HEK293 (cell line): ENCODE results near the gene EMP3.

Experiments
- MZF1 ChIP-seq: fragments of 450-650 bp; formaldehyde crosslinking; IDR thresholded peaks from 2 replicates; pipeline ENCODE4 v1.5.1; 2017; ENCODE audit warnings: missing biosample characterization, missing genetic modification characterization, borderline replicate concordance
- OSR2 ChIP-seq: fragments of 450-650 bp; formaldehyde crosslinking; IDR thresholded peaks from 2 replicates; pipeline ENCODE4 v1.5.1; 2016; ENCODE audit warnings: missing biosample characterization, missing genetic modification characterization
- PRDM6 ChIP-seq: fragments of 450-650 bp; formaldehyde crosslinking; IDR thresholded peaks from 2 replicates; pipeline ENCODE4 v1.5.1; 2017; ENCODE audit warnings: missing biosample characterization, missing genetic modification characterization
- YY2 ChIP-seq: fragments of 450-650 bp; formaldehyde crosslinking; IDR thresholded peaks from 2 replicates; pipeline ENCODE4 v1.5.1; 2016; ENCODE audit warnings: missing biosample characterization, missing genetic modification characterization
- ZBTB17 ChIP-seq: fragments of 450-650 bp; formaldehyde crosslinking; IDR thresholded peaks from 2 replicates; pipeline ENCODE4 v1.5.1; 2016; ENCODE audit warnings: missing biosample characterization, missing genetic modification characterization
- ZBTB8A ChIP-seq: fragments of 450-650 bp; formaldehyde crosslinking; IDR thresholded peaks from 2 replicates; pipeline ENCODE4 v1.5.1; 2016; ENCODE audit warnings: missing biosample characterization, missing genetic modification characterization
- ZFP41 ChIP-seq: fragments of 450-650 bp; formaldehyde crosslinking; IDR thresholded peaks from 2 replicates; pipeline ENCODE4 v1.5.1; 2016; ENCODE audit warnings: missing biosample characterization, missing genetic modification characterization, borderline replicate concordance
- ZNF140 ChIP-seq: fragments of 450-650 bp; formaldehyde crosslinking; IDR thresholded peaks from 2 replicates; pipeline ENCODE4 v1.5.1; 2016; ENCODE audit warnings: missing biosample characterization, missing genetic modification characterization
- ZNF157 ChIP-seq: fragments of 450-650 bp; formaldehyde crosslinking; IDR thresholded peaks from 2 replicates; pipeline ENCODE4 v1.5.1; 2016; ENCODE audit warnings: missing biosample characterization, missing genetic modification characterization
- ZNF169 ChIP-seq: fragments of 450-650 bp; formaldehyde crosslinking; IDR thresholded peaks from 2 replicates; pipeline ENCODE4 v1.5.1; 2016; ENCODE audit warnings: missing biosample characterization, missing genetic modification characterization
- ZNF175 ChIP-seq: fragments of 450-650 bp; formaldehyde crosslinking; IDR thresholded peaks from 2 replicates; pipeline ENCODE4 v1.5.1; 2016; ENCODE audit warnings: missing biosample characterization, missing genetic modification characterization
- ZNF184 ChIP-seq: fragments of 450-650 bp; IDR thresholded peaks from 2 replicates; pipeline ENCODE4 v1.5.1; 2018; ENCODE audit warnings: missing biosample characterization, mild to moderate bottlenecking, missing genetic modification characterization
- ZNF202 ChIP-seq: fragments of 450-650 bp; formaldehyde crosslinking; IDR thresholded peaks from 2 replicates; pipeline ENCODE4 v1.5.1; 2016; ENCODE audit warnings: missing biosample characterization, missing genetic modification characterization, borderline replicate concordance
- ZNF214 ChIP-seq: fragments of 450-650 bp; formaldehyde crosslinking; IDR thresholded peaks from 2 replicates; pipeline ENCODE4 v1.5.1; 2017; ENCODE audit warnings: missing biosample characterization, mild to moderate bottlenecking, missing genetic modification characterization, borderline replicate concordance
- ZNF223 ChIP-seq: fragments of 450-650 bp; formaldehyde crosslinking; IDR thresholded peaks from 2 replicates; pipeline ENCODE4 v1.5.1; 2016; ENCODE audit warnings: missing biosample characterization, missing genetic modification characterization
- ZNF341 ChIP-seq: fragments of 450-650 bp; formaldehyde crosslinking; IDR thresholded peaks from 2 replicates; pipeline ENCODE4; 2016; ENCODE audit warnings: low read depth, missing biosample characterization, missing genetic modification characterization
- ZNF362 ChIP-seq: fragments of 450-650 bp; formaldehyde crosslinking; IDR thresholded peaks from 2 replicates; pipeline ENCODE4 v1.5.1; 2016; ENCODE audit warnings: missing biosample characterization, missing genetic modification characterization
- ZNF426 ChIP-seq: fragments of 450-650 bp; formaldehyde crosslinking; IDR thresholded peaks from 2 replicates; pipeline ENCODE4 v1.5.1; 2017; ENCODE audit warnings: missing biosample characterization, missing genetic modification characterization, mild to moderate bottlenecking, inconsistent platforms, moderate library complexity
- ZNF449 ChIP-seq: fragments of 450-650 bp; formaldehyde crosslinking; IDR thresholded peaks from 2 replicates; pipeline ENCODE4 v1.5.1; 2017; ENCODE audit warnings: missing biosample characterization, mild to moderate bottlenecking, missing genetic modification characterization, moderate library complexity
- ZNF560 ChIP-seq: fragments of 450-650 bp; formaldehyde crosslinking; IDR thresholded peaks from 2 replicates; pipeline ENCODE4 v1.5.1; 2017; ENCODE audit warnings: missing biosample characterization, missing genetic modification characterization, borderline replicate concordance
- ZNF610 ChIP-seq: fragments of 450-650 bp; formaldehyde crosslinking; IDR thresholded peaks from 2 replicates; pipeline ENCODE4 v1.5.1; 2016; ENCODE audit warnings: missing biosample characterization, missing genetic modification characterization, borderline replicate concordance
- ZNF626 ChIP-seq: fragments of 450-650 bp; sonication (Bioruptor Pico); formaldehyde crosslinking; IDR thresholded peaks from 2 replicates; pipeline ENCODE4 v1.5.1; 2018; ENCODE audit warnings: missing biosample characterization, missing genetic modification characterization, inconsistent platforms
- ZNF658 ChIP-seq: fragments of 450-650 bp; formaldehyde crosslinking; IDR thresholded peaks from 2 replicates; pipeline ENCODE4; 2016; ENCODE audit warnings: missing biosample characterization, missing genetic modification characterization
- ZNF660 ChIP-seq: fragments of 450-650 bp; IDR thresholded peaks from 2 replicates; pipeline ENCODE4 v1.5.1; 2018; ENCODE audit warnings: missing biosample characterization, mild to moderate bottlenecking, missing genetic modification characterization
- ZNF664 ChIP-seq: fragments of 450-650 bp; formaldehyde crosslinking; IDR thresholded peaks from 2 replicates; pipeline ENCODE4 v1.5.1; 2016; ENCODE audit warnings: missing biosample characterization, missing genetic modification characterization
- ZNF747 ChIP-seq: fragments of 450-650 bp; formaldehyde crosslinking; IDR thresholded peaks from 2 replicates; pipeline ENCODE4 v1.5.1; 2016; ENCODE audit warnings: missing biosample characterization, missing genetic modification characterization
- ZNF76 ChIP-seq: fragments of 450-650 bp; formaldehyde crosslinking; IDR thresholded peaks from 2 replicates; pipeline ENCODE4; 2016; ENCODE audit warnings: low read depth, missing biosample characterization, missing genetic modification characterization, borderline replicate concordance
- TF ChIP-seq, protein P1 (sequence below): fragments of 450-650 bp; formaldehyde crosslinking; IDR thresholded peaks from 2 replicates; pipeline ENCODE4 v1.5.1; 2016; ENCODE audit warnings: missing biosample characterization, missing genetic modification characterization
- TF ChIP-seq, protein P2 (sequence below): fragments of 450-650 bp; formaldehyde crosslinking; IDR thresholded peaks from 2 replicates; pipeline ENCODE4 v1.5.1; 2017; ENCODE audit warnings: missing biosample characterization, missing genetic modification characterization
- TF ChIP-seq, protein P3 (sequence below): fragments of 450-650 bp; formaldehyde crosslinking; IDR thresholded peaks from 2 replicates; pipeline ENCODE4 v1.5.1; 2016; ENCODE audit warnings: missing biosample characterization, missing genetic modification characterization
- TF ChIP-seq, protein P4 (sequence below): fragments of 450-650 bp; formaldehyde crosslinking; IDR thresholded peaks from 2 replicates; pipeline ENCODE4 v1.5.1; 2016; ENCODE audit warnings: missing biosample characterization, missing genetic modification characterization

EMP3 gene

DNA sequence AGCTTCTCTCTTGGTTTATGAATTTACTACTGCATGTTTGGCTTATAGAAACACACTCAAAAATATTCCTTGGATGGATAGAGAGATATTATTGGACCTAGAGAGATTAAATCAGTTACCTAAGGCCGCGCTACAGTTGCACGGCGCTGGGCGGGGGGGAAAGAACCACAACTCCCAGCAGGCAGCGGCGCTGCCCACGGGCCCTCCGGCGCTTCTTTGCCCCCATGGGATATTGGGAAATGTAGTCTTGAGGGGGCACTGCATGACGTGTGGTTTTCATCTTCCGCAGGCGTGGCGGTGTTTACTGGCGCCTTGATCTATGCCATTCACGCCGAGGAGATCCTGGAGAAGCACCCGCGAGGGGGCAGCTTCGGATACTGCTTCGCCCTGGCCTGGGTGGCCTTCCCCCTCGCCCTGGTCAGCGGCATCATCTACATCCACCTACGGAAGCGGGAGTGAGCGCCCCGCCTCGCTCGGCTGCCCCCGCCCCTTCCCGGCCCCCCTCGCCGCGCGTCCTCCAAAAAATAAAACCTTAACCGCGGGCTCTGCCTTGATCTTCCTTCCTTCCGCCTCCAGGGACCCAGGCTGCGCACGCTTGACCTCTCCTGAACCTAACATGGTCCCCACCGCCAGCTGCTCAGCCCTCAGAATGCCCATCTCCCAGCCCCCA is 4.8 kb downstream of the EMP3 start (continued):
- TF ChIP-seq ZNF449 (tag by site-specific recombination) (no peak), ZBTB17 (tag by site-specific recombination) (no peak; the same call in 1 of the 2 replicates), ZNF560 (tag by site-specific recombination) (no peak), ZNF660 (tag by site-specific recombination) (no peak; the same call in 1 of the 2 replicates), ZNF169 (no peak), ZNF426 (tag by site-specific recombination) (no peak), ZNF626 (tag by site-specific recombination) (no peak), ZNF362 (tag by site-specific recombination) (no peak), MZF1 (tag by site-specific recombination) (no peak; the same call in 1 of the 2 replicates), ZNF658 (tag by site-specific recombination) (no peak), ZNF214 (tag by site-specific recombination) (no peak), PRDM6 (tag by site-specific recombination) (no peak), YY2 (tag by site-specific recombination) (0 out of 2 replicates have a peak, but pooled peaks have one; percentile 25), ZNF747 (no peak), ZBTB8A (0 out of 2 replicates have a peak, but pooled peaks have one; percentile 12), ZNF184 (tag by site-specific recombination) (no peak; the same call in 1 of the 2 replicates), ZNF341 (no peak), ZNF157 (tag by site-specific recombination) (no peak), ZNF140 (tag by site-specific recombination) (no peak), OSR2 (tag by site-specific recombination) (no peak), ZNF223 (tag by site-specific recombination) (no peak), ZNF76 (tag by site-specific recombination) (peak; percentile 95), ZFP41 (no peak), ZNF202 (tag by site-specific recombination) (no peak), ZNF175 (tag by site-specific recombination) (no peak), ZNF664 (tag by site-specific recombination) (no peak), ZNF610 (tag by site-specific recombination) (no peak)
- TF ChIP-seq, protein P1, sequence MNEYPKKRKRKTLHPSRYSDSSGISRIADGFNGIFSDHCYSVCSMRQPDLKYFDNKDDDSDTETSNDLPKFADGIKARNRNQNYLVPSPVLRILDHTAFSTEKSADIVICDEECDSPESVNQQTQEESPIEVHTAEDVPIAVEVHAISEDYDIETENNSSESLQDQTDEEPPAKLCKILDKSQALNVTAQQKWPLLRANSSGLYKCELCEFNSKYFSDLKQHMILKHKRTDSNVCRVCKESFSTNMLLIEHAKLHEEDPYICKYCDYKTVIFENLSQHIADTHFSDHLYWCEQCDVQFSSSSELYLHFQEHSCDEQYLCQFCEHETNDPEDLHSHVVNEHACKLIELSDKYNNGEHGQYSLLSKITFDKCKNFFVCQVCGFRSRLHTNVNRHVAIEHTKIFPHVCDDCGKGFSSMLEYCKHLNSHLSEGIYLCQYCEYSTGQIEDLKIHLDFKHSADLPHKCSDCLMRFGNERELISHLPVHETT, result no peak
- TF ChIP-seq, protein P2, sequence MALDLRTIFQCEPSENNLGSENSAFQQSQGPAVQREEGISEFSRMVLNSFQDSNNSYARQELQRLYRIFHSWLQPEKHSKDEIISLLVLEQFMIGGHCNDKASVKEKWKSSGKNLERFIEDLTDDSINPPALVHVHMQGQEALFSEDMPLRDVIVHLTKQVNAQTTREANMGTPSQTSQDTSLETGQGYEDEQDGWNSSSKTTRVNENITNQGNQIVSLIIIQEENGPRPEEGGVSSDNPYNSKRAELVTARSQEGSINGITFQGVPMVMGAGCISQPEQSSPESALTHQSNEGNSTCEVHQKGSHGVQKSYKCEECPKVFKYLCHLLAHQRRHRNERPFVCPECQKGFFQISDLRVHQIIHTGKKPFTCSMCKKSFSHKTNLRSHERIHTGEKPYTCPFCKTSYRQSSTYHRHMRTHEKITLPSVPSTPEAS (tag by site-specific recombination), result no peak
- TF ChIP-seq, protein P3, sequence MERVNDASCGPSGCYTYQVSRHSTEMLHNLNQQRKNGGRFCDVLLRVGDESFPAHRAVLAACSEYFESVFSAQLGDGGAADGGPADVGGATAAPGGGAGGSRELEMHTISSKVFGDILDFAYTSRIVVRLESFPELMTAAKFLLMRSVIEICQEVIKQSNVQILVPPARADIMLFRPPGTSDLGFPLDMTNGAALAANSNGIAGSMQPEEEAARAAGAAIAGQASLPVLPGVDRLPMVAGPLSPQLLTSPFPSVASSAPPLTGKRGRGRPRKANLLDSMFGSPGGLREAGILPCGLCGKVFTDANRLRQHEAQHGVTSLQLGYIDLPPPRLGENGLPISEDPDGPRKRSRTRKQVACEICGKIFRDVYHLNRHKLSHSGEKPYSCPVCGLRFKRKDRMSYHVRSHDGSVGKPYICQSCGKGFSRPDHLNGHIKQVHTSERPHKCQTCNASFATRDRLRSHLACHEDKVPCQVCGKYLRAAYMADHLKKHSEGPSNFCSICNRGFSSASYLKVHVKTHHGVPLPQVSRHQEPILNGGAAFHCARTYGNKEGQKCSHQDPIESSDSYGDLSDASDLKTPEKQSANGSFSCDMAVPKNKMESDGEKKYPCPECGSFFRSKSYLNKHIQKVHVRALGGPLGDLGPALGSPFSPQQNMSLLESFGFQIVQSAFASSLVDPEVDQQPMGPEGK (tag by site-specific recombination), result peak; percentile 78
- TF ChIP-seq, protein P4, sequence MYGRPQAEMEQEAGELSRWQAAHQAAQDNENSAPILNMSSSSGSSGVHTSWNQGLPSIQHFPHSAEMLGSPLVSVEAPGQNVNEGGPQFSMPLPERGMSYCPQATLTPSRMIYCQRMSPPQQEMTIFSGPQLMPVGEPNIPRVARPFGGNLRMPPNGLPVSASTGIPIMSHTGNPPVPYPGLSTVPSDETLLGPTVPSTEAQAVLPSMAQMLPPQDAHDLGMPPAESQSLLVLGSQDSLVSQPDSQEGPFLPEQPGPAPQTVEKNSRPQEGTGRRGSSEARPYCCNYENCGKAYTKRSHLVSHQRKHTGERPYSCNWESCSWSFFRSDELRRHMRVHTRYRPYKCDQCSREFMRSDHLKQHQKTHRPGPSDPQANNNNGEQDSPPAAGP (tag by site-specific recombination), result no peak
